Peyer's patch (tissue), 4 donors: ENCODE measurements around the gene GOLGA6B. TPM values are rescaled to one million over a fixed set of nuclear protein-coding genes. Genes with fewer than 3 reads are reported as not detected.

ENCODE experiments used
- DNase-seq, 3 donors: peaks; one replicate each; pipeline ENCODE4 v3.0.0-alpha.2; 2017 to 2019
- H3K27ac ChIP-seq, 4 donors: fragments of 200-600 bp; sonication (generic); one replicate each; pipeline ENCODE4 v1.5.1; 2016 to 2019
- H3K27me3 ChIP-seq, 2 donors: fragments of 200-600 bp; sonication (generic); one replicate each; pipeline ENCODE4 v1.5.1; 2019
- H3K36me3 ChIP-seq, 3 donors: fragments of 200-600 bp; sonication (generic); one replicate each; pipeline ENCODE4 v1.5.1; 2016 to 2019
- H3K4me1 ChIP-seq, 4 donors: fragments of 200-600 bp; sonication (generic); one replicate each; pipeline ENCODE4 v1.5.1; 2016 to 2019
- H3K4me3 ChIP-seq, 4 donors: fragments of 200-600 bp; sonication (generic); 1 replicate in 3 of 4; 2 replicates in 1 of 4; pipeline ENCODE4 v1.5.1; 2016 to 2019; ENCODE audit warnings: mild to moderate bottlenecking in 1 of 4
- H3K9me3 ChIP-seq, 4 donors: fragments of 200-600 bp; sonication (generic); one replicate each; pipeline ENCODE4 v1.5.1; 2016 to 2019; ENCODE audit warnings: mild to moderate bottlenecking in 1 of 4
- POLR2A ChIP-seq, 2 donors: fragments of 450-650 bp; IDR thresholded peaks; one replicate each; pipeline ENCODE4 v1.5.1; 2017; ENCODE audit warnings: antibody characterized with exemption in 2 of 2, mild to moderate bottlenecking in 2 of 2, moderate library complexity in 2 of 2
- total RNA-seq, 4 donors: library from RNA; depleted of rRNA; stranded (reverse); fragments of >200 nt; gene quantifications; one replicate each; pipeline ENCODE4 v1.1.0, GENCODE V29; 2016
- TF ChIP-seq, protein P1 (sequence below), 6 experiments: fragments of 450-650 bp in 4 of 6; fragments of 200-600 bp in 2 of 6; sonication (generic) in 1 of 6; IDR thresholded peaks; one replicate each; pipeline ENCODE4 v1.5.1; 2017 to 2019; ENCODE audit warnings: antibody characterized with exemption in 6 of 6, mild to moderate bottlenecking in 3 of 6, moderate library complexity in 1 of 6

Gene GOLGA6B
- total RNA-seq, 4 donors from 2014 or later: not detected

DNA sequence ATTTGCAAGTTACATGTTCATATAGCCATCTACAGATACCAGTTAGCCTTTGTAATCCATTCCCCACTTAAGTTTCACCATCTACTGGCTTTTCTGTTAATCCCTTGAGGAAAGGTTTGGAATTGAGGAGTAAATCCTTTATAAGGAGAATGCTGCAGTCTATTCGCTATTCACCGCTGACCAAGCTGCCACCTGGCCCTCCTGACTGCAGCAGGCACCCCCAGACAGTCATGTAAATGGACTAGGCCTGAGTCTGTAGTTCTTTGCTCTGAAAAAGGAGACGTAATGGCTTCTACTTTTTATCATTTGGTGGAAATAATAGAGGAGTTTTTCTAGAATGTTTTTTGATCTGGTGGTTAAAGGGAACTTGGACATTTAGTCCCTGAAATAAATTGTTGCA is 28.3 kb downstream of the GOLGA6B start:
- Histone ChIP-seq H3K4me3 (no peak overlapping the region), H3K36me3 (no peaks in the 10 kb centered on the region), H3K4me1 (peaks cover 0 to 11% (median 0%) of the 10 kb centered on the region in 4 donors), H3K9me3 (no peaks in the 10 kb centered on the region), H3K27me3 (no peaks in the 10 kb centered on the region), H3K27ac (no peak overlapping the region)
- no peak for DNase-seq
- TF ChIP-seq POLR2A (IDR thresholded peaks at IDR 0.05): no peak
- TF ChIP-seq, protein P1, sequence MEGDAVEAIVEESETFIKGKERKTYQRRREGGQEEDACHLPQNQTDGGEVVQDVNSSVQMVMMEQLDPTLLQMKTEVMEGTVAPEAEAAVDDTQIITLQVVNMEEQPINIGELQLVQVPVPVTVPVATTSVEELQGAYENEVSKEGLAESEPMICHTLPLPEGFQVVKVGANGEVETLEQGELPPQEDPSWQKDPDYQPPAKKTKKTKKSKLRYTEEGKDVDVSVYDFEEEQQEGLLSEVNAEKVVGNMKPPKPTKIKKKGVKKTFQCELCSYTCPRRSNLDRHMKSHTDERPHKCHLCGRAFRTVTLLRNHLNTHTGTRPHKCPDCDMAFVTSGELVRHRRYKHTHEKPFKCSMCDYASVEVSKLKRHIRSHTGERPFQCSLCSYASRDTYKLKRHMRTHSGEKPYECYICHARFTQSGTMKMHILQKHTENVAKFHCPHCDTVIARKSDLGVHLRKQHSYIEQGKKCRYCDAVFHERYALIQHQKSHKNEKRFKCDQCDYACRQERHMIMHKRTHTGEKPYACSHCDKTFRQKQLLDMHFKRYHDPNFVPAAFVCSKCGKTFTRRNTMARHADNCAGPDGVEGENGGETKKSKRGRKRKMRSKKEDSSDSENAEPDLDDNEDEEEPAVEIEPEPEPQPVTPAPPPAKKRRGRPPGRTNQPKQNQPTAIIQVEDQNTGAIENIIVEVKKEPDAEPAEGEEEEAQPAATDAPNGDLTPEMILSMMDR (IDR thresholded peaks at IDR 0.05): no peak

DNA sequence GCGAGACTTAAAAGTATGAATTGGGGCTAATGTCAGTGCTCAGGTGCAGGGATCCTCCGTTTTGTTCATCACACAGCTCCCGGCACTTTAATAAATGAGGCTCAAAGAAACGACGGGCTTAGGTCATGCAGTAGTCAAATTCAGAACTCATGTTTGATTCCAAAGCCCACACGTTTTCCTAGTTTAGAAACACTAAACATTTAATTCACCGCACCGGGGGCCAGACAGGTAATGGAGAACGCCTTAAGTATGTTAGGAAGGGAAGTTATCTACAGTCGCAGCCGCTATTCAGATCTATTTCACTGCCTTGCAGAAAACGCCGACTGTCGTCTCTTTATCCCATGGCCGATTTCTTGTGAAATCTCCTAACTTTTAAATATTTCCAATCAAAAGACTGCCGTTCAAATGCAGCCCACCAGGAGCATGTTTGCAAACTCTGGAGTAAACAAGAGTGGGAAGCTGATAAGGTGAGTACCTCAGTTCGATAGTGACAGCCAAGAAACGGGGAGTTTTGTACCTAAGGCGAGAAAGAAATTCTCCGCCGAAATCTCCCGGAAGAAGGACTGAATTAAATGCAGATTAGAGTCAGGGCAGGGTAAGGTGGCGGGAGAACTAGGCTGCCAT is 30.9 kb downstream of the GOLGA6B start:
- Histone ChIP-seq H3K9me3 (no peaks in the 10 kb centered on the region), H3K4me3 (peak overlapping the region; percentile 56 to 94 (median 61)), H3K4me1 (peaks cover 0 to 11% (median 0%) of the 10 kb centered on the region in 4 donors), H3K27ac (peak overlapping the region; percentile 80 to 98 (median 82)), H3K27me3 (no peaks in the 10 kb centered on the region), H3K36me3 (no peaks in the 10 kb centered on the region)
- TF ChIP-seq, protein P1 (IDR thresholded peaks at IDR 0.05): peak in 2 of 6 experiments; percentile 14 to 34
- TF ChIP-seq POLR2A (IDR thresholded peaks at IDR 0.05): no peak
- DNase-seq: no peak

DNA sequence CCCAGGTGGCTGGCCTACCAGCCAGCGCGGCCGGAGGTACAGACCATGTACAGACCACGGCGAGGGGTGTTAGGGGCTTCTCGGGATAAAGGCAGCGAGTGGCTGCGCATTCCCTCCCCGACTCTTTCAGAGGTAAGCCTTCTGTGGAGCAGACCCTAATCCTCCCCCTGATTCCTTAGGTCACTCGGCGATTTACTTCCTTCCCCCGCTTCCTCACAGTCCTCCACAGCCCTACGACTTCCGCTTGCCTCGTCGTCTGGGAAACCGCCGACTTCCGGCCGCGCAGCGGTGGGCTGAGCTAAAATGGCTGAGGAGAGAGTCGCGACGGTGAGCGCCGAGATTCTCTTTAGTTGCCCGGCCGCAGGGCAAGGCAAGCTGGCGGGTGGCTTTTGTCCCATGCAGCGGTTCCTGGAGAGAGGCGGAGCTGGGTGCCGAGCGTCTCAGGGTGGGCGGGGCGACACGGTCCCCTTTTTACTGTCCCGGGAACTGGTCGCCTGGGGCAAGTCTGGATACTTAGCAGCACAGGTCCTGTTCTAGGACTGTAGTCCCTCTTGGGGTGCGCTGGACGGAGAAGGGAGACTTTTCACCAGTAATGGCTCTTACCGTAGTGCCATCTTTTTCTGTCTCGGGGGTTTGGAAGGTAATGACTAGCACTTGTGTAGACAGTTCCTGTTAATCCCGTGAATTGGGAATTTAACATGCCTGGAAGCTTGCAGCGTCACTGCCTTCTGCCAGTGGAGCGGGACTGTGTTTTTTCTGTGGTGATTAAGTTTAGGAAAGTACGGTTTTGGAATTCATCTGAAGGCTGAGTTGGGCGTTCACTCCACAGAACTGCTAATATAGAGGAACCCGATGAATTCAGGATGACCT is 31.7 kb downstream of the GOLGA6B start, which contains the start of the genes BBS4 and HIGD2B:
Gene BBS4, plus strand, starts transcription at position 283 of the 870 bp plus-strand sequence. Its CDS starts 21 bp downstream, at position 304.
Gene HIGD2B, minus strand, starts transcription at position 258 of the 870 bp plus-strand sequence. CDS start 9,808 bp downstream, outside the sequence.
- Histone ChIP-seq H3K36me3 (no peaks in the 10 kb centered on the region), H3K4me3 (peak within 1 kb of the TSS; percentile 56 to 94 (median 61)), H3K9me3 (no peaks in the 10 kb centered on the region), H3K27ac (peak within 1 kb of the TSS; percentile 80 to 98 (median 82)), H3K27me3 (no peaks in the 10 kb centered on the region), H3K4me1 (peaks cover 0 to 11% (median 0%) of the 10 kb centered on the region in 4 donors)
- TF ChIP-seq, protein P1 (IDR thresholded peaks at IDR 0.05): no peak
- peak; percentile 51 to 67 for TF ChIP-seq POLR2A (IDR thresholded peaks at IDR 0.05)
- DNase-seq: peak; percentile 85 to 95 (median 93)

DNA sequence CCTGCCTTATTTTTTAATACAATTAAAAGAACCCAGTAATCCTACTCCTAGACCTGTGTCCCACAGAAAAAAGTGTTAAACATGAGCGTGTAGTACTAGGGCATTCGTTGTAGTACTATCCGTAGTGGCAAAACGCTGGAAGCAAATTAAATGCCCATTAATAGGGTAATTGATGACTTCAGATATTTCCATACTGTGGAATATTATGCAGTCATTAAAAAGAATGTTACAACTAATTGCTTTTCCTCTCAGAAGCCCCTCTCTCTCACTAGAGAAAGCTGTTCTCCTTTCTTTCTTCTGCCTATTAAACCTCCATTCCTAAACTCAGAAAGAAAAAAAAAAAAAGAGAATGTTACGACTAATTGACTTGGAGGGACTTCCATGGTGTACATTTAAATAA is 34.2 kb downstream of the GOLGA6B start:
- Histone ChIP-seq H3K36me3 (no peaks in the 10 kb centered on the region), H3K4me1 (peaks cover 0 to 11% (median 0%) of the 10 kb centered on the region in 4 donors), H3K9me3 (no peaks in the 10 kb centered on the region), H3K27ac (no peak overlapping the region), H3K27me3 (no peaks in the 10 kb centered on the region), H3K4me3 (no peak overlapping the region)
- DNase-seq: no peak
- TF ChIP-seq POLR2A (IDR thresholded peaks at IDR 0.05): no peak

DNA sequence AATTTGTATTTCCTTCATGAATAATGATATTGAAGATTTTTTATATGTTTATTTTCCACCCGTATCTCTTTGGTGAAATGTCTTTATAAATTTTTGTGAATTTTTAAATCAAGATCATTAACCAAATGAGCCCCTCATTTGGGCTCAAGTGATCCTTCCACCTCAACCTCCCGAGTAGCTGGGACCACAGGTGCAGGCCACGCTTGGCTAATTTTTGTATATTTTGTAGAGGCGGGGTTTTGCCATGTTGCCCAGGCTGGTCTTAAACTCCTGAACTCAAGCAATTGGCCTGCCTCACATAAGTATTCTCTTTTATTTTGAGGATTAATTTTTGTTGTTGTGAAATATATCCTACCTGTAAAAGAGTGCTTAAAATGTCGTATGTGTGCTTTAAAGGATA is 36.4 kb downstream of the GOLGA6B start:
- H3K36me3 ChIP-seq: no peaks in the 10 kb centered on the region
- peaks cover 0 to 6% (median 0%) of the 10 kb centered on the region in 4 donors for H3K4me1 ChIP-seq
- no peak for TF ChIP-seq POLR2A (IDR thresholded peaks at IDR 0.05)
- TF ChIP-seq, protein P1 (IDR thresholded peaks at IDR 0.05): no peak
- no peak for DNase-seq
- H3K4me3 ChIP-seq: no peak overlapping the region
- H3K9me3 ChIP-seq: no peaks in the 10 kb centered on the region
- H3K27me3 ChIP-seq: no peaks in the 10 kb centered on the region
- no peak overlapping the region for H3K27ac ChIP-seq
